SK-N-SH (cell line): Measurements from ENCODE around the gene CDX2.

Experiments used
- CHD2 ChIP-seq: fragments of 150-350 bp; IDR thresholded peaks from 2 replicates; pipeline ENCODE4 v1.6.1; 2018; ENCODE audit warnings: low read length; ENCODE audit not compliant: partially characterized antibody
- PBX3 ChIP-seq: IDR thresholded peaks from 2 replicates; pipeline ENCODE4; 2012
- POLR2AphosphoS5 ChIP-seq: IDR thresholded peaks from 2 replicates; pipeline ENCODE4 v1.6.1; 2012; ENCODE audit warnings: low read depth, low read length
- TAF1 ChIP-seq: IDR thresholded peaks from 2 replicates; pipeline ENCODE4 v1.6.1; 2012; ENCODE audit warnings: low read depth, mild to moderate bottlenecking, low read length, moderate library complexity, borderline replicate concordance
- TF ChIP-seq, protein P1 (sequence below): fragments of 200-600 bp; sonication (generic); IDR thresholded peaks from 2 replicates; pipeline ENCODE4 v1.6.1; 2017; ENCODE audit warnings: antibody characterized with exemption, mild to moderate bottlenecking, moderate library complexity

DNA sequence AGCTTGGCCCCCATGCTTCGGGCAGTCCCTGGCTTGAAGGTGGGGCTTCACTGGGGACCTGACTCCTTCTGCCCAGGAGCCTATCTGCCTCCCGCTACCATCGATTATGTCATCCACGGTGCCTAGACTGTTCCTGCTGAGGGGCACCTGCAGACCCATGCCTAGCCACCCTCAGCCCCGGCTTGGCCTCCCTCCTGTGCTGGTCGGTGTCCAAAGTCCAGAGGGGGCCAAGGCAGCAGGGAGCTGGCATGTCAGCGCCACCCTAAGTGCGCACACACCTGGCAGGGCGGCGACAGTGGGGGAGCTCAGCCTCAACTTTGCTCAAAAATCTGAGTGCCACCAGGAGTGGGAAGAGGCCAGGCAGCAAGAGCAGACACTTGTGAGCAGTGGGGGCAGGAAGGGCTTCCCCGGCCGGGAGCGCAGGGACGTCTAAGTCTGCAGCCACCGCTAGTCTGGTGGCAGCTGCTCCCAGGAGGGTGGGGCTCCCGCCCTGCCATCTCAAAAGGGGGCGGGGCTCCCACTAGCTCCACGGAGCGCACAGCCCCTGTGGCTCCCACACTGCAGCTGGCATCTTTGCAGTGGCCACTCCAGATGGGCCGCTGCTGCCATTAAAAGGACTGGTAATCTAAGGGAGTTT is 32.8 kb upstream of the CDX2 start:
- TF ChIP-seq, protein P1, sequence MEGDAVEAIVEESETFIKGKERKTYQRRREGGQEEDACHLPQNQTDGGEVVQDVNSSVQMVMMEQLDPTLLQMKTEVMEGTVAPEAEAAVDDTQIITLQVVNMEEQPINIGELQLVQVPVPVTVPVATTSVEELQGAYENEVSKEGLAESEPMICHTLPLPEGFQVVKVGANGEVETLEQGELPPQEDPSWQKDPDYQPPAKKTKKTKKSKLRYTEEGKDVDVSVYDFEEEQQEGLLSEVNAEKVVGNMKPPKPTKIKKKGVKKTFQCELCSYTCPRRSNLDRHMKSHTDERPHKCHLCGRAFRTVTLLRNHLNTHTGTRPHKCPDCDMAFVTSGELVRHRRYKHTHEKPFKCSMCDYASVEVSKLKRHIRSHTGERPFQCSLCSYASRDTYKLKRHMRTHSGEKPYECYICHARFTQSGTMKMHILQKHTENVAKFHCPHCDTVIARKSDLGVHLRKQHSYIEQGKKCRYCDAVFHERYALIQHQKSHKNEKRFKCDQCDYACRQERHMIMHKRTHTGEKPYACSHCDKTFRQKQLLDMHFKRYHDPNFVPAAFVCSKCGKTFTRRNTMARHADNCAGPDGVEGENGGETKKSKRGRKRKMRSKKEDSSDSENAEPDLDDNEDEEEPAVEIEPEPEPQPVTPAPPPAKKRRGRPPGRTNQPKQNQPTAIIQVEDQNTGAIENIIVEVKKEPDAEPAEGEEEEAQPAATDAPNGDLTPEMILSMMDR, result no peak
- no peak for TF ChIP-seq TAF1
- TF ChIP-seq POLR2AphosphoS5, result no peak
- no peak for TF ChIP-seq CHD2
- TF ChIP-seq PBX3, result no peak
